Activated T-cell treated with anti-CD3 and anti-CD28 coated beads, Interleukin-2, amount 50 U/mL, for 4 hours (primary cell): ENCODE data around the gene RPUSD1. TPM values are rescaled to one million over a fixed set of nuclear protein-coding genes. Genes with fewer than 3 reads are reported as not detected.

ENCODE experiments used
- ATAC-seq, 2 donors: fragments of 200-7000 bp; cut with Tn5 transposase; one replicate each; pipeline ENCODE4 v1.10.0; 2021
- DNase-seq: peaks from one replicate; pipeline ENCODE4 v3.0.0-alpha.2; 2020
- H3K27me3 Mint-ChIP-seq: one replicate; pipeline ENCODE4 v1.8.0; 2021; ENCODE audit warnings: low read depth, mixed read lengths
- H3K36me3 Mint-ChIP-seq: one replicate; pipeline ENCODE4 v1.8.0; 2022; ENCODE audit warnings: mixed read lengths; ENCODE audit not compliant: insufficient read depth
- H3K4me1 Mint-ChIP-seq: one replicate; pipeline ENCODE4 v1.8.0; 2021; ENCODE audit warnings: low read depth, mixed read lengths
- H3K4me3 Mint-ChIP-seq: one replicate; pipeline ENCODE4 v1.8.0; 2021; ENCODE audit warnings: mild to moderate bottlenecking, moderate library complexity, mixed read lengths
- H3K9me3 Mint-ChIP-seq: one replicate; pipeline ENCODE4 v1.8.0; 2021; ENCODE audit warnings: mixed read lengths
- total RNA-seq, 3 donors: library from RNA; stranded (reverse); gene quantifications; one replicate each; pipeline ENCODE4 v1.2.1, GENCODE V29; 2021

The RPUSD1 gene
- total RNA-seq, 3 donors from 2014 or later, result 72.3 to 99.0 (median 75.1) TPM

GRCh38 chr16:808085-808386 is 19.9 kb upstream of the RPUSD1 start:
- ATAC-seq (no peak), DNase-seq (no peak)
- Mint-ChIP-seq H3K36me3 (no peaks in the 10 kb centered on the region), H3K27me3 (peaks cover 16% of the 10 kb centered on the region), H3K4me1 (peaks cover 10% of the 10 kb centered on the region), H3K4me3 (peak overlapping the region; percentile 94), H3K9me3 (no peaks in the 10 kb centered on the region)

- Mint-ChIP-seq H3K36me3 (no peaks in the 10 kb centered on the region), H3K4me3 (peak overlapping the region; percentile 94), H3K9me3 (no peaks in the 10 kb centered on the region), H3K4me1 (peaks cover 10% of the 10 kb centered on the region), H3K27me3 (peaks cover 13% of the 10 kb centered on the region)
- peak; percentile 93 to 95 for ATAC-seq
- peak; percentile 80 for DNase-seq
Observed at GRCh38 chr16:807347-808084, 19.3 kb upstream of the RPUSD1 start.

DNA sequence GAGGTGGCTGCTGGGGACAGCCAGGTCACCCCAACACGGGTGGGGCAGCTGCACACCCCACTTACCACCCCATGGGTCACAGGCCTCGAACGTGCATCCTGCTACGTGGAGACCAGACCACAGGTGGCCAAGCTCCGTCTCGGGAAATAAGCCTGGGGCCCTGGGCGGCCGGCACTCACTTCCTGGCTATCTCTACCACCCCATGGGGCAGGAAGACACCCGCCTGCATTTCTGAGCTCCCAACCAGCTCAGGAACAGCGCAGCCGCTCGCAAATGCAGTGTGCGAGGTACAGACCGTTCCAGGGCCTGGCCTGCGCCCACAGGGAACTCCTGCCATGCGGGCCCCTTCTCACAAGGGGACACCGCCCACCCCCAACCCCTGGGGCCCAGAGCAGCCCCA is 17.3 kb upstream of the RPUSD1 start:
- no peak for DNase-seq
- H3K9me3 Mint-ChIP-seq, result no peaks in the 10 kb centered on the region
- no peak for ATAC-seq

GRCh38 chr16:804193-805048 is 16.2 kb upstream of the RPUSD1 start:
- DNase-seq (no peak), ATAC-seq (no peak)
- Mint-ChIP-seq H3K4me1 (peaks cover 10% of the 10 kb centered on the region), H3K36me3 (no peaks in the 10 kb centered on the region), H3K9me3 (no peaks in the 10 kb centered on the region), H3K27me3 (peaks cover 11% of the 10 kb centered on the region), H3K4me3 (peak overlapping the region; percentile 21)

More for the DNA sequence above, 17.3 kb upstream of the RPUSD1 start:
- Mint-ChIP-seq H3K36me3 (no peaks in the 10 kb centered on the region), H3K4me3 (peak overlapping the region; percentile 94), H3K27me3 (peaks cover 13% of the 10 kb centered on the region), H3K4me1 (peaks cover 10% of the 10 kb centered on the region)

DNA sequence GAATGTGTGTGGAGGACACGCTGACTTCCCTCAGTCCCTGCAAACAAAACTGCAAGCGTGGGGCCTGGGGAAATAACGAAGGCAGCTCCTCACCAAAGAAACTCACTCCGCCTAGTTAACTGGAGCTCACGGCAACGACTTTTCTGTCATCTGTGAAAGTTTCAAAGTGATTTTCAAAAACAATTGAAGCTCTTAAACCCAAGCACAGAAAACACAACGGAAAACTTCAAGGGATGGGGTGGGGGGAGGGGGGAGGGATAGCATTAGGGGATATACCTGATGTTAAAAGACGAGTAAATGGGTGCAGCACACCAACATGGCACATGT is 15.5 kb upstream of the RPUSD1 start:
- no peak overlapping the region for H3K4me3 Mint-ChIP-seq

GRCh38 chr16:802914-803753 is 15.0 kb upstream of the RPUSD1 start:
- Mint-ChIP-seq H3K36me3 (no peaks in the 10 kb centered on the region), H3K9me3 (no peaks in the 10 kb centered on the region), H3K4me1 (peaks cover 4% of the 10 kb centered on the region), H3K27me3 (peaks cover 16% of the 10 kb centered on the region), H3K4me3 (no peak overlapping the region)
- ATAC-seq (no peak), DNase-seq (no peak)

More for the DNA sequence above, 15.5 kb upstream of the RPUSD1 start:
- Mint-ChIP-seq H3K9me3 (no peaks in the 10 kb centered on the region), H3K36me3 (no peaks in the 10 kb centered on the region), H3K4me1 (peaks cover 9% of the 10 kb centered on the region), H3K27me3 (peaks cover 13% of the 10 kb centered on the region)
- no peak for DNase-seq
- ATAC-seq, result no peak

DNA sequence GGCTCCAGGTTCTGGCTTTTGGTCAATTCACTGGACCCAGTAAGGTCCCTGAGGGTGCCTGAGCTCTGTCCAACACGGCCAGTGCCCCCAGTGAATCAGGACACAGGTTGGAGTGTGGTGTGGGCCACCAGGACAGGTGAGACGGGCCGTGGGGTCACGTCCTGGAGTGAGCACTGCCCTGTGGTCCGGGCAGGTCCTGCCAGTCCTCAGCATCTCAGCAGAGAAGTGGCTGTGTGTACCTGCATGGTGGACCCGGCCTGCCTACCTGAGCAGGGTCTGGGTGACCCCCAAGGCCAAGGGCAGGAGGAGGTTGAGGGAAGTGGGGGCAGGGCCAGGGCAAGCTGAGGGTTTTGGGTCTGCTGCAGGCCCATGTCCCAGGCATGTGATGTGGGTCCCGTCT is 14.3 kb upstream of the RPUSD1 start:
- peaks cover 20% of the 10 kb centered on the region for H3K27me3 Mint-ChIP-seq
- no peaks in the 10 kb centered on the region for H3K9me3 Mint-ChIP-seq
- no peak for DNase-seq
- H3K36me3 Mint-ChIP-seq, result no peaks in the 10 kb centered on the region
- no peaks in the 10 kb centered on the region for H3K4me1 Mint-ChIP-seq
- no peak overlapping the region for H3K4me3 Mint-ChIP-seq
- no peak for ATAC-seq

DNA sequence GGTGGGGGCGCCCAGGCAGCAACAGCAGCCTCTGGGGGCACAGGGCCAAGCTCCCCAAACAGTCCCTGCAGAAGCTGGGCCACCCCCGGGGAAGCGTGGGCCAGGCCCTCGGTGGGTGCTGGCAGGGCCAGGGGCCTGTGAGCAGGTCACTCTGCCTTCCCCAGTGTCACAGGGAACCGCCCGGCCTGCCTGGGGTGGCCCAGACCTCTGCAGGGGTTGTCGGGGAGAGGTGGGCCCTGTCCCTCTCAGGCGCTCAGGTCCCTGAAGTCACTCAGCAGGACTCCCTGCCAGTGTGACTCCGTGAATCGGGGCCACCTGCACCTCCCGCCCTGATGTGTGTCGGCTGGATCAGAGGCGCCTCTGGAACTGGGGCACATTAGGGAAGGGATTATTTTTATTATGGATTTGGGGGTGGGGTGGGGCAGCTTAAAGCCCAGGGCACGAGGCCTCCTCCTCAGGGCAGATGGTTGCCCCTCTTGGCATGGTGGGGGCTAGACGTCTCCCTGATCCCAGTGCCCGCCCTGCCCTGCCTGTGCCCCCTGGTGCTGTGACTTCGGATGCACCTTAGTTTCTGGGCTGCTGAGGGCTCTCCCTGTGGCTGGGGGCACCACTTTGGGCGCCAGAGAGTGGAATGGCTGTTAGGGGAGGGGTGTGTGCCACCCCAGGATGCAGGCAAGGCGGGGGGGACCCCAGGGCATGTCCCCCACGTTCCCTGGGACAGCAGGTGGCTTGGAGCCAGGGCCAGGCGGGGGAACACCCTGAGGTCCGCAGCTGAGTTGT is 13.6 kb upstream of the RPUSD1 start:
- DNase-seq, result no peak
- H3K36me3 Mint-ChIP-seq, result no peaks in the 10 kb centered on the region
- H3K27me3 Mint-ChIP-seq, result peaks cover 20% of the 10 kb centered on the region
- no peak overlapping the region for H3K4me3 Mint-ChIP-seq
- ATAC-seq, result no peak
- H3K4me1 Mint-ChIP-seq, result no peaks in the 10 kb centered on the region
- H3K9me3 Mint-ChIP-seq, result no peaks in the 10 kb centered on the region

DNA sequence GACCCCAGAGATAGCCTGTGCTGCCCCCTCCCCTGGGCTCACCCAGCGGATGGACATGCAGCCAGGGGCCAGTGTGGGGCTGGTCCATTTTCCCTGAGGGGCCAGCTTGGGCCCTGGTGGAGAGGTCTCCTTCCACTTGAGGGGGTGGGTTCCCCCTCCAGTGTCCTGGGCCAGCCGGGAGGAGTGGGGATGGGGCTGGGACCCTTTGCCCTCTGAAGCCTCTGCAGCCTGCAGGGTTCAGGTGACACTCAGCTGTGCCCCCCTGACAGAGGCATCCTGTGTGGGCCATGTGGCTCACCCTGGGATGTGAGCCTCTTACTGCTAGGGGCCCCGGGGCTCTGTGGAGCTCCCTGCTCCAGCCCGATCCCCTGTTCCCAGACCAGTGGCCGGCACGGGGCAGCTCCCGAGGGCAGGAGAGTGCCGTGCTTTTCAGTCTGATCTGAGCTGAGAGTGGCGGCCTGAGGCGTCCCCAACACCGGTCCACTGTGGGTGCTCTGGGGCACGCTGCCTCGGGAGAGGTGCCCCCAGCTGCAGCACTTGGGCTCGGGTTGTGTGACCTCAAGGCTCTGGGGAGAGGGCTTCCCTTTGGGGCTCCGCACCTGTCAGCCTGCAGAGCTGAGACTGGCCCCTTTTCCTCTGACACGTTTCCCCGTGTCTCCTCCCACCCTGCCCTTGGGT is 12.8 kb upstream of the RPUSD1 start:
- no peak overlapping the region for H3K4me3 Mint-ChIP-seq
- H3K4me1 Mint-ChIP-seq, result no peaks in the 10 kb centered on the region
- ATAC-seq (no peak), DNase-seq (no peak)
- H3K9me3 Mint-ChIP-seq, result no peaks in the 10 kb centered on the region
- H3K36me3 Mint-ChIP-seq, result no peaks in the 10 kb centered on the region
- peaks cover 20% of the 10 kb centered on the region for H3K27me3 Mint-ChIP-seq

- Mint-ChIP-seq H3K4me1 (no peaks in the 10 kb centered on the region), H3K36me3 (no peaks in the 10 kb centered on the region)
Observed at GRCh38 chr16:799948-800833, 12.0 kb upstream of the RPUSD1 start, which contains the start of gene GNG13. Gene GNG13 (minus strand): TSS chr16:800734. CDS start chr16:799077, 1,657 bp downstream.

GRCh38 chr16:799111-799947 is 11.1 kb upstream of the RPUSD1 start:
- no peak for DNase-seq
- no peaks in the 10 kb centered on the region for H3K4me1 Mint-ChIP-seq
- ATAC-seq, result no peak
- H3K4me3 Mint-ChIP-seq, result no peak overlapping the region
- no peaks in the 10 kb centered on the region for H3K9me3 Mint-ChIP-seq
- H3K36me3 Mint-ChIP-seq, result no peaks in the 10 kb centered on the region
- H3K27me3 Mint-ChIP-seq, result peaks cover 20% of the 10 kb centered on the region

More at GRCh38 chr16:799948-800833, 12.0 kb upstream of the RPUSD1 start, which contains the start of gene GNG13:
- DNase-seq, result no peak
- Mint-ChIP-seq H3K9me3 (no peaks in the 10 kb centered on the region), H3K4me3 (no peak within 1 kb of the TSS), H3K27me3 (peaks cover 20% of the 10 kb centered on the region)
- no peak for ATAC-seq

DNA sequence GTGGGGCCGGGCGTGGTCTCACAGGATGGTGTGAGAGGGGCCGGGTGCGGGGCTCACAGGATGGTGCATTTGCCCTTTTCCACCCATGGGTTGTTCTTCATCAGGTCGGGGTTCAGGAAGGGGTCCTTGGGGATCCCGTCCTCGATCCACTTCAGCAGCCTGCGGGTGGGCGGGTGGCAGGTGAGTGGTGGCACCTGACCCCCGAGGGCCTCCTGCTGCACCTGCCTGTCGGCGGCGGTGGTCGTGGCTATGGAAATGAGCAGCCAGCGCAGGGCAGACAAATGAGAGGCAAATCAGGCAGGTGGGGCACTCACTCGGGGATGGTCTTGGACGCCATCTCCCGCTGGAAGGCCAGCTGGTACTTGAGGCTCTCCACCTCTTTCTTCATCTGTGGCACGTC is 10.5 kb upstream of the RPUSD1 start:
- Mint-ChIP-seq H3K9me3 (no peaks in the 10 kb centered on the region), H3K4me1 (no peaks in the 10 kb centered on the region), H3K4me3 (no peak overlapping the region), H3K27me3 (peaks cover 20% of the 10 kb centered on the region), H3K36me3 (no peaks in the 10 kb centered on the region)
- ATAC-seq (no peak), DNase-seq (no peak)
